ENCODE measurements around the gene NCAPD2.
"Not testable (repeated sequence)": the region's sequence is repeated elsewhere in the genome, so short reads cannot be mapped to it uniquely, and the experiment has no call there.

Gene NCAPD2

DNA sequence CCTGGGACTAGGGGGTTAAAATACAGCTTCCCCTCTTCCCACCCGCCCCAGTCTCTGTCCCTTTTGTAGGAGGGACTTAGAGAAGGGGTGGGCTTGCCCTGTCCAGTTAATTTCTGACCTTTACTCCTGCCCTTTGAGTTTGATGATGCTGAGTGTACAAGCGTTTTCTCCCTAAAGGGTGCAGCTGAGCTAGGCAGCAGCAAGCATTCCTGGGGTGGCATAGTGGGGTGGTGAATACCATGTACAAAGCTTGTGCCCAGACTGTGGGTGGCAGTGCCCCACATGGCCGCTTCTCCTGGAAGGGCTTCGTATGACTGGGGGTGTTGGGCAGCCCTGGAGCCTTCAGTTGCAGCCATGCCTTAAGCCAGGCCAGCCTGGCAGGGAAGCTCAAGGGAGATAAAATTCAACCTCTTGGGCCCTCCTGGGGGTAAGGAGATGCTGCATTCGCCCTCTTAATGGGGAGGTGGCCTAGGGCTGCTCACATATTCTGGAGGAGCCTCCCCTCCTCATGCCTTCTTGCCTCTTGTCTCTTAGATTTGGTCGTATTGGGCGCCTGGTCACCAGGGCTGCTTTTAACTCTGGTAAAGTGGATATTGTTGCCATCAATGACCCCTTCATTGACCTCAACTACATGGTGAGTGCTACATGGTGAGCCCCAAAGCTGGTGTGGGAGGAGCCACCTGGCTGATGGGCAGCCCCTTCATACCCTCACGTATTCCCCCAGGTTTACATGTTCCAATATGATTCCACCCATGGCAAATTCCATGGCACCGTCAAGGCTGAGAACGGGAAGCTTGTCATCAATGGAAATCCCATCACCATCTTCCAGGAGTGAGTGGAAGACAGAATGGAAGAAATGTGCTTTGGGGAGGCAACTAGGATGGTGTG lies 42.3 kb downstream of the NCAPD2 start:
- WGBS (ENCODE audit: insufficient coverage, insufficient read length): no CpG with 5 or more reads among the region's 10 CpGs
- Histone ChIP-seq H3K4me1 (ENCODE audit: control insufficient read depth, insufficient read depth, low read length) (peaks cover 9% of the 10 kb centered on the region), H3K36me3 (ENCODE audit: control insufficient read depth, insufficient read depth, low read length) (peaks cover 34% of the 10 kb centered on the region), H3K27me3 (ENCODE audit: control insufficient read depth, insufficient read depth, low read length) (no peaks in the 10 kb centered on the region), H3K27ac (ENCODE audit: low read length) (no peak overlapping the region), H3K9me3 (ENCODE audit: control insufficient read depth, insufficient read depth, low read length) (no peaks in the 10 kb centered on the region), H3K4me3 (ENCODE audit: low read length) (peak overlapping the region; percentile 97; the same call in 1 of the 2 replicates)
- DNase-seq (ENCODE audit: low read depth, low spot score): no peak

DNA sequence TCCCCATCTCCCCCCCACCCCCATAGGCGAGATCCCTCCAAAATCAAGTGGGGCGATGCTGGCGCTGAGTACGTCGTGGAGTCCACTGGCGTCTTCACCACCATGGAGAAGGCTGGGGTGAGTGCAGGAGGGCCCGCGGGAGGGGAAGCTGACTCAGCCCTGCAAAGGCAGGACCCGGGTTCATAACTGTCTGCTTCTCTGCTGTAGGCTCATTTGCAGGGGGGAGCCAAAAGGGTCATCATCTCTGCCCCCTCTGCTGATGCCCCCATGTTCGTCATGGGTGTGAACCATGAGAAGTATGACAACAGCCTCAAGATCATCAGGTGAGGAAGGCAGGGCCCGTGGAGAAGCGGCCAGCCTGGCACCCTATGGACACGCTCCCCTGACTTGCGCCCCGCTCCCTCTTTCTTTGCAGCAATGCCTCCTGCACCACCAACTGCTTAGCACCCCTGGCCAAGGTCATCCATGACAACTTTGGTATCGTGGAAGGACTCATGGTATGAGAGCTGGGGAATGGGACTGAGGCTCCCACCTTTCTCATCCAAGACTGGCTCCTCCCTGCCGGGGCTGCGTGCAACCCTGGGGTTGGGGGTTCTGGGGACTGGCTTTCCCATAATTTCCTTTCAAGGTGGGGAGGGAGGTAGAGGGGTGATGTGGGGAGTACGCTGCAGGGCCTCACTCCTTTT lies 43.1 kb downstream of the NCAPD2 start:
- peaks cover 34% of the 10 kb centered on the region for H3K36me3 ChIP-seq (ENCODE audit: control insufficient read depth, insufficient read depth, low read length)
- no peak overlapping the region for H3K27ac ChIP-seq (ENCODE audit: low read length)
- peaks cover 12% of the 10 kb centered on the region for H3K4me1 ChIP-seq (ENCODE audit: control insufficient read depth, insufficient read depth, low read length)
- no peaks in the 10 kb centered on the region for H3K27me3 ChIP-seq (ENCODE audit: control insufficient read depth, insufficient read depth, low read length)
- no peaks in the 10 kb centered on the region for H3K9me3 ChIP-seq (ENCODE audit: control insufficient read depth, insufficient read depth, low read length)
- no peak for DNase-seq (ENCODE audit: low read depth, low spot score)
- no CpG with 5 or more reads among the region's 19 CpGs for WGBS (ENCODE audit: insufficient coverage, insufficient read length)
- no peak overlapping the region for H3K4me3 ChIP-seq (ENCODE audit: low read length)

DNA sequence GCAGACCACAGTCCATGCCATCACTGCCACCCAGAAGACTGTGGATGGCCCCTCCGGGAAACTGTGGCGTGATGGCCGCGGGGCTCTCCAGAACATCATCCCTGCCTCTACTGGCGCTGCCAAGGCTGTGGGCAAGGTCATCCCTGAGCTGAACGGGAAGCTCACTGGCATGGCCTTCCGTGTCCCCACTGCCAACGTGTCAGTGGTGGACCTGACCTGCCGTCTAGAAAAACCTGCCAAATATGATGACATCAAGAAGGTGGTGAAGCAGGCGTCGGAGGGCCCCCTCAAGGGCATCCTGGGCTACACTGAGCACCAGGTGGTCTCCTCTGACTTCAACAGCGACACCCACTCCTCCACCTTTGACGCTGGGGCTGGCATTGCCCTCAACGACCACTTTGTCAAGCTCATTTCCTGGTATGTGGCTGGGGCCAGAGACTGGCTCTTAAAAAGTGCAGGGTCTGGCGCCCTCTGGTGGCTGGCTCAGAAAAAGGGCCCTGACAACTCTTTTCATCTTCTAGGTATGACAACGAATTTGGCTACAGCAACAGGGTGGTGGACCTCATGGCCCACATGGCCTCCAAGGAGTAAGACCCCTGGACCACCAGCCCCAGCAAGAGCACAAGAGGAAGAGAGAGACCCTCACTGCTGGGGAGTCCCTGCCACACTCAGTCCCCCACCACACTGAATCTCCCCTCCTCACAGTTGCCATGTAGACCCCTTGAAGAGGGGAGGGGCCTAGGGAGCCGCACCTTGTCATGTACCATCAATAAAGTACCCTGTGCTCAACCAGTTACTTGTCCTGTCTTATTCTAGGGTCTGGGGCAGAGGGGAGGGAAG lies 43.9 kb downstream of the NCAPD2 start:
- H3K4me3 ChIP-seq (ENCODE audit: low read length): not testable (repeated sequence)

DNA sequence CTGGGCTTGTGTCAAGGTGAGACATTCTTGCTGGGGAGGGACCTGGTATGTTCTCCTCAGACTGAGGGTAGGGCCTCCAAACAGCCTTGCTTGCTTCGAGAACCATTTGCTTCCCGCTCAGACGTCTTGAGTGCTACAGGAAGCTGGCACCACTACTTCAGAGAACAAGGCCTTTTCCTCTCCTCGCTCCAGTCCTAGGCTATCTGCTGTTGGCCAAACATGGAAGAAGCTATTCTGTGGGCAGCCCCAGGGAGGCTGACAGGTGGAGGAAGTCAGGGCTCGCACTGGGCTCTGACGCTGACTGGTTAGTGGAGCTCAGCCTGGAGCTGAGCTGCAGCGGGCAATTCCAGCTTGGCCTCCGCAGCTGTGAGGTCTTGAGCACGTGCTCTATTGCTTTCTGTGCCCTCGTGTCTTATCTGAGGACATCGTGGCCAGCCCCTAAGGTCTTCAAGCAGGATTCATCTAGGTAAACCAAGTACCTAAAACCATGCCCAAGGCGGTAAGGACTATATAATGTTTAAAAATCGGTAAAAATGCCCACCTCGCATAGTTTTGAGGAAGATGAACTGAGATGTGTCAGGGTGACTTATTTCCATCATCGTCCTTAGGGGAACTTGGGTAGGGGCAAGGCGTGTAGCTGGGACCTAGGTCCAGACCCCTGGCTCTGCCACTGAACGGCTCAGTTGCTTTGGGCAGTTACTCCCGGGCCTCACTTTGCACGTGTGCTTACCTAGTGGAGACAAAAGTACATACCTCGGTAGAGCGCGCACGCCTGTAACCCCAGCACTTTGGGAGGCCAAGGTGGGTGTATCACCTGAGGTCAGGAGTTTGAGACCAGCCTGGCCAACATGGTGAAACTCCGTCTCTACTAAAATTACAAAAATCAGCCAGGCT lies 44.8 kb downstream of the NCAPD2 start:
- DNase-seq (ENCODE audit: low read depth, low spot score): no peak
- WGBS (ENCODE audit: insufficient coverage, insufficient read length): no CpG with 5 or more reads among the region's 24 CpGs
- Histone ChIP-seq H3K36me3 (ENCODE audit: control insufficient read depth, insufficient read depth, low read length) (peaks cover 34% of the 10 kb centered on the region), H3K4me3 (ENCODE audit: low read length) (no peak overlapping the region), H3K27ac (ENCODE audit: low read length) (no peak overlapping the region), H3K27me3 (ENCODE audit: control insufficient read depth, insufficient read depth, low read length) (no peaks in the 10 kb centered on the region), H3K4me1 (ENCODE audit: control insufficient read depth, insufficient read depth, low read length) (peaks cover 8% of the 10 kb centered on the region; the same call in 1 of the 2 replicates), H3K9me3 (ENCODE audit: control insufficient read depth, insufficient read depth, low read length) (no peaks in the 10 kb centered on the region)

More for the DNA sequence above, 43.9 kb downstream of the NCAPD2 start:
- not testable (repeated sequence) for H3K27me3 ChIP-seq (ENCODE audit: control insufficient read depth, insufficient read depth, low read length); H3K4me1 ChIP-seq (ENCODE audit: control insufficient read depth, insufficient read depth, low read length); DNase-seq (ENCODE audit: low read depth, low spot score); H3K27ac ChIP-seq (ENCODE audit: low read length); H3K9me3 ChIP-seq (ENCODE audit: control insufficient read depth, insufficient read depth, low read length)
- H3K36me3 ChIP-seq (ENCODE audit: control insufficient read depth, insufficient read depth, low read length): peaks cover 34% of the 10 kb centered on the region
- WGBS (ENCODE audit: insufficient coverage, insufficient read length): no CpG with 5 or more reads among the region's 17 CpGs

DNA sequence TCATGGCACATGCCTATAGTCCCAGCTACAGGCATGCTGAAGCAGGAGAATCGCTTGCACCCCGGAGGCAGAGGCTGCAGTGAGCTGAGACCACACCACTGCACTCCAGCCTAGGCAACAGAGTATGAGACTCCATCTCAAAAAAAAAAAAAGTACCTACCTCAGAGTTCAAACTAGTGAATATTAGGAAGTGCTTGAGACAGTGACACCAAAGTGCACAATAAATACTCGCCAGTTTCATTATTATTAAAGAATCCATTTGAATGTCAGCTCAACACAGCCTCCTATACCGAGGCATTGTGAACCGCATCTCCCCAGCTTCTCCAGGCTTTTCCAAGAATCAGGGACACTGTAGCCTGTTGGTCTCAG lies 45.4 kb downstream of the NCAPD2 start:
- Histone ChIP-seq H3K4me1 (ENCODE audit: control insufficient read depth, insufficient read depth, low read length) (peaks cover 8% of the 10 kb centered on the region; the same call in 1 of the 2 replicates), H3K4me3 (ENCODE audit: low read length) (no peak overlapping the region), H3K9me3 (ENCODE audit: control insufficient read depth, insufficient read depth, low read length) (no peaks in the 10 kb centered on the region), H3K36me3 (ENCODE audit: control insufficient read depth, insufficient read depth, low read length) (peaks cover 34% of the 10 kb centered on the region), H3K27me3 (ENCODE audit: control insufficient read depth, insufficient read depth, low read length) (no peaks in the 10 kb centered on the region), H3K27ac (ENCODE audit: low read length) (no peak overlapping the region)
- WGBS (ENCODE audit: insufficient coverage, insufficient read length): no CpG with 5 or more reads among the region's 5 CpGs
- no peak for DNase-seq (ENCODE audit: low read depth, low spot score)

DNA sequence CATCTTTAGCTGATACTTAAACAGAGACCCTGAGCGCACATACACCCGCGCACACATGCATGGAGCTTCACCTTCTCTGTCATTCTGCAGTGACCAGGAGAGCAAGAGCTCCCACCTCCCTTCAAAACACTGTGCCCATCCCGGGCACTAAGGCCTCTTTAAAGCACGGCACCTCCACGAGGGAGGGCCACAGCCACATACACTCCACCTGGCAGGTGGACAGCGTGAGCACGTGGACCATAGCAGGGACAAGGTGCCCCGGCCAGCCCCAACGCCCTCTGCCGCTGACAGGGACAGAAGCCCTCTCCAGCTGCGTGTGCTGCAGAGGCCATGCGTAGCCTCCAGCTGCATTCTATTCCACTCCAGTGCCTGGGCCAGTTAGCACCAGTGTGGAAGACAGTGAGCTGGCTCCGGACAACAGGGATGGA lies 45.8 kb downstream of the NCAPD2 start:
- H3K4me3 ChIP-seq (ENCODE audit: low read length): no peak overlapping the region
- H3K27ac ChIP-seq (ENCODE audit: low read length): no peak overlapping the region
- H3K36me3 ChIP-seq (ENCODE audit: control insufficient read depth, insufficient read depth, low read length): peaks cover 34% of the 10 kb centered on the region
- no peaks in the 10 kb centered on the region for H3K9me3 ChIP-seq (ENCODE audit: control insufficient read depth, insufficient read depth, low read length)
- H3K4me1 ChIP-seq (ENCODE audit: control insufficient read depth, insufficient read depth, low read length): peaks cover 8% of the 10 kb centered on the region; the same call in 1 of the 2 replicates
- DNase-seq (ENCODE audit: low read depth, low spot score): no peak
- no peaks in the 10 kb centered on the region for H3K27me3 ChIP-seq (ENCODE audit: control insufficient read depth, insufficient read depth, low read length)
- WGBS (ENCODE audit: insufficient coverage, insufficient read length): no CpG with 5 or more reads among the region's 14 CpGs

DNA sequence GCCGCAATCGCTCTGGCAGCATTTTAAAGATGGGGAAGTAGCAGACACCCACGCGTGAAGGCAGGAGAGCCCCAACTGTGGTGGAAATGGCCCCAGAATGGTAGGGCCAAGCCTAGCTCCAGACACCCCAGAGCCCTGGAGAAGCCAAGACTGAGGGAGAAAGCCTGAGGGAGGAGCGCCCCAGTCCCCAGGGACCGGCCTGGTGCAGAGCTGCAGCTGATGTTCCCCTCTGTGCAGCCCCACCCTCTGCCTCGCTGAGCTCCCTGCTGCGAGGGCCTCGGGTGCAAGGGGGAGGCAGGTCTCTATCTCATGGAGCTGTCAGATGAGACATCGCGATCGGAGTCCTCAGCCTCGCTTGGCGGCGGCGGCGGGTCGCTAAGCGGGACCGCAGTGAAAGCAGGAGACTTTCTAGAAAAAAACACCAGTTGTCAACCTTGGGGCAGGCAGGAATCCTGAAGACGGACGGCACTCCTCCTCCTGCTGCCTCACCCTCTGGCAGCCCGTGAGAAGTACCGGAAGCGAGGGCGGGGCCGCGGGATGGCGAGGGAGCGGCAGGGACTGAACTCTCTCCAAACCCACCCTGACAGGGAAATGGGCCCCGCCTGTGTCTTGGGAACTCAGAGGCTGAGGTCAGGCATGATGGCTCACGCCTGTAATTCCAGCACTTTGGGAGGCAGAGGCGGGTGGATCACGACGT lies 46.4 kb downstream of the NCAPD2 start:
- Histone ChIP-seq H3K4me1 (ENCODE audit: control insufficient read depth, insufficient read depth, low read length) (peaks cover 8% of the 10 kb centered on the region; the same call in 1 of the 2 replicates), H3K27me3 (ENCODE audit: control insufficient read depth, insufficient read depth, low read length) (no peaks in the 10 kb centered on the region), H3K27ac (ENCODE audit: low read length) (no peak overlapping the region), H3K36me3 (ENCODE audit: control insufficient read depth, insufficient read depth, low read length) (peaks cover 33% of the 10 kb centered on the region), H3K9me3 (ENCODE audit: control insufficient read depth, insufficient read depth, low read length) (no peaks in the 10 kb centered on the region), H3K4me3 (ENCODE audit: low read length) (no peak overlapping the region)
- WGBS (ENCODE audit: insufficient coverage, insufficient read length): no CpG with 5 or more reads among the region's 35 CpGs
- no peak for DNase-seq (ENCODE audit: low read depth, low spot score)

DNA sequence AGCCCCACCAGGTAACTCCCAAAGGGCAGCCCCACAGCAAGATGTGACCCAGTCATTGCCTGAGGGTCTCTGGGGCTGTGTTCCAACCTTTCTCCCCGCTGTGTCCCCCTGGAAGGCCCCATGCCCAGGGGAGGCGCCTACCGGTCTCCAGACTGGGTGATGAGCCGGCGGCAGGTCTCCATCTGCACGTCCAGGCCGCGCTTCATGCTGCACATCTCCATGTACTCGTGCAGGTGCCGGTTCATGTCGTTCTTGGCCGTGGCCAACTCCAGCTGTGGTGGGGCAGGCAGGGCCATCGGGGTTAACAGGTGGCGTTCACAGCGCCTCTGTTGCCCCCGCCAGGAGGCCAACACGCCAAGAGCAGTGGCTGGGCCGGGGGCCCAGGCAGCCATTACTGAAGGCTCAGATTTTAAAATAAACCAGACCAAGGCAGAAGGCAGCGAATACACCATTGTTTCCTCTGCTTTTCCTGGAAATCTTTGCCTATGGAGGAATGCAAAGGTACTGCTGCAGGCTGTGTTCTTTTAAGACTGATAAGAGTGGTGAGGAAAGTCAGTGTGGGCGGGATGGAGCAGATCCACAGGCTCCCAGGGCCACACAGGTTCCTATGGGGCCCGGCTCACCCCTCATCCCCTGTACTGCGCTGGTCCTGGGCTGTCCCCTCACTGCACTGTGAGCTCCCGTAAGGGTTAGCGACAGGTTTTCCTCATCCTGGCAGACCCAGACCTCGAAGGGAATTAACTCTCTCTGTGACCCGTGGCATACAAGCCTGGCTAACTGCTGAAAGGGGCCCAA lies 47.7 kb downstream of the NCAPD2 start:
- H3K36me3 ChIP-seq (ENCODE audit: control insufficient read depth, insufficient read depth, low read length): peaks cover 24% of the 10 kb centered on the region
- H3K27ac ChIP-seq (ENCODE audit: low read length): no peak overlapping the region
- H3K4me3 ChIP-seq (ENCODE audit: low read length): no peak overlapping the region
- no CpG with 5 or more reads among the region's 26 CpGs for WGBS (ENCODE audit: insufficient coverage, insufficient read length)
- no peaks in the 10 kb centered on the region for H3K27me3 ChIP-seq (ENCODE audit: control insufficient read depth, insufficient read depth, low read length)
- no peaks in the 10 kb centered on the region for H3K9me3 ChIP-seq (ENCODE audit: control insufficient read depth, insufficient read depth, low read length)
- no peak for DNase-seq (ENCODE audit: low read depth, low spot score)
- H3K4me1 ChIP-seq (ENCODE audit: control insufficient read depth, insufficient read depth, low read length): peaks cover 8% of the 10 kb centered on the region; the same call in 1 of the 2 replicates
